NCI-H2171 (cell line): ENCODE results near the gene PITHD1.
"Not testable (repeated sequence)": the region's sequence is repeated elsewhere in the genome, so short reads cannot be mapped to it uniquely, and the experiment has no call there.

ENCODE experiments used
- DNase-seq: peaks from one replicate; lab custom pipeline; 2025; lab: John Stamatoyannopoulos, UW

Gene PITHD1

DNA sequence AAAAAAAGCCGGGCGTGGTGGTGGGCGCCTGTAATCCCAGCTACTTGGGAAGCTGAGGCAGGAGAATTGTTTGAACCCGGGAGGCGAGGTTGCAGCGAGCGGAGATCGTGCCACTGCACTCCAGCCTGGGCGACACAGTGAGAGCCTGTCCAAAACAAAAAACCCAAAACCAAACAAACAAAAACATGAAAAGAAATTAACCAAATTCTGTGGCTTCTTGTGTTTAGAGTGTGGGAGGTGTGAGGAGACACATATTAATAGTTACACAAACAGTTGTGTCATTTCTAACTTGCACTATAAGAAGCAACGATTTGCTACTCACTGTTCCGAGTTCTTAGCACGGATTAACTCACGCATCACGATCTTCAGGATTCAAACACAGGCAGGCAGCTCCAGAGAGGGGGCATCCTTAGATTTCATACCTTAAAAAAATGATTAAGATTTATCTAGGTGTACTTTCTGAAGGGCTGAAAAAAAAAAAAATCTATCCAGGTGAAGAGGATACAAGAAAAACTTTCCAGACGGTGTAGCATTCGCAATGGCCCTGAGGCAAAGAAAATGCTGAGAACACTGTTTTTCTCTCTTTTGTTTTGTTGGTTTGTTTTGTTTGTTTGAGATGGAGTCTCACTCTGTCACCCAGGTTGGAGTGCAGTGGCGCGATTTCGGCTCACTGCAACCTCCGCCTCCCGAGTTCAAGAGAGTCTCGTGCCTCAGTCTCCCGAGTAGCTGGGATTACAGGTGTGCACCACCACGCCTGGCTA lies 47.7 kb downstream of the PITHD1 start:
- DNase-seq, result no peak

DNA sequence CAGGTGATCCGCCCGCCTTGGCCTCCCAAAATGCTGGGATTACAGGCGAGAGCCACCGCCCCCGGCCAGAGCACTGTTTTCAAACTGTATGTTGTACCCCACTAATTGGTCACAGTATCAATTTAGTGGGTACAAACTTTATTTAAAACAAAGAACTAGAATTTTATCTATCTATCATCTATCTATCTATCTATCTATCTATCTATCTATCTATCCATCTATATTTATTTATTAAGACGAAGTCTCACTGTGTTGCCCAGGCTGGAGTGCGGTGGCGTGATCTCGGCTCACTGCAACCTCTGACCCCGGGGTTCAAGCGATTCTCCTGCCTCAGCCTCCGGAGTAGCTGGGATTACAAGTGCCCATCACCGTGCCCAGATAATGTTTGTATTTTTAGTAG lies 48.4 kb downstream of the PITHD1 start:
- not testable (repeated sequence) for DNase-seq

DNA sequence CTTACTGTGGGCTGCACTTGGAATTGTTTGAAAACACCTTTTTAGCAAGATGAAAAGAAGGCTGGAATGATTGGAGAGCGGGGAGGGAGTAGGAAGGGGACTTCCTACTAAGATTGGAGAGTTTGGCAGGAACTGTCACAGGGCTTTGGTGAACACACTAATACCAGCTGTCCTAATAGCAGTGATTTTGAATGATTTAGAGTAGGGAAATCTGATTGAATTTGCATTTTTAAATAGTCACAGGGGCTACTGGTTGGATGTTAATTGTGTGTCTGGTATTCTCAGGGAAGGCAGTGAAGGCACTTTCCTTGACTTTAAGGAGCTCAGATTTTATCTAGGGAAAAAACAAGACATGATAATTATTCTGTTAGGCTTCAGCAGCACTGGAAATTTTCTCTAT lies 49.5 kb downstream of the PITHD1 start:
- no peak for DNase-seq

DNA sequence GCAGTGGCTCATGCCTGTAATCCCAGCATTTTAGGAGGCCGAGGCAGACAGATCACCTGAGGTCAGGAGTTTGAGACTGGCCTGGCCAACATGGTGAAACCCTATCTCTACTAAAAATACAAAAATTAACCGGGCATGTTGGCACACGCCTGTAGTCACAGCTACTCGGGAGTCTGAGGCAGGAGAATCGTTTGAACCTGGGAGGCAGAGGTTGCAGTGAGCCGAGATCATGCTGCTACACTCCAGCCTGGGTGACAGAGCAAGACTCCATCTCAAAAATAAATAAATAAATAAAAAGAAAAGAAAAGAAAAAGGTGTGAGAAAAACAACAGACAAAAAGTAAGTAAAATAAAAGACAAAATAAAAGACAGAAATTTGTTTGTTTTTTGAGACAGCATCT lies 55.9 kb downstream of the PITHD1 start:
- DNase-seq, result not testable (repeated sequence)

DNA sequence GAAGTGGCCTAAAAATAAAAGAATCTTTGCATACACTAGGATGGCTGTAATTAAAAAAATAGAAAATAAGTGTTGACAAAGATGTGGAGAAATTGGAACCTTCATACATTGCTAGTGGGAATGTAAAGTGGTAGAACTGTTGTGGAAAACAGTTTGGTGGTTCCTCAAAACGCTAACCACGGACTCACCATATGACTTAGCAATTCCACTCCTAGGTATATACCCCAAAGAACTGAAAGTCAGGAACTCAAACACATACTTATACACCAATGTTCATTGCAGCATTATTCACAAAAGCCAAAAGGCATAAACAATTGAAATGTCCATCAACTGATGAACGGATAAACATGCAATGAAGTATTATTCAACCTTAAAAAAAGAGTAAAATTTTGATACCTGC lies 57.8 kb downstream of the PITHD1 start:
- no peak for DNase-seq
